ENCODE measurements around the gene PSAP. TPM values are rescaled to one million over a fixed set of nuclear protein-coding genes. Genes with fewer than 3 reads are reported as not detected.
A peak's percentile ranks its signal among the peaks of the same experiment; 100 is the strongest.

Gene PSAP
- polyA plus RNA-seq, 2 of the 4 experiments (the other 2 are of a cell fraction) = 690 to 1,519 TPM

- ChIA-PET CTCF (interaction anchor here (0.6 to 2.4 kb wide), 10 partner anchors 10 to 473 kb away, joined by 3 to 10 read pairs (median 4); no protein-coding TSS in a partner anchor), POLR2A (no interaction called here)
- no peak for TF ChIP-seq HEYL (CRISPR knock-in tag; IDR thresholded peaks at IDR 0.05)
- TF ChIP-seq RARB (CRISPR knock-in tag; IDR thresholded peaks at IDR 0.05) = no peak
- no peak for TF ChIP-seq FOXS1 (CRISPR knock-in tag; IDR thresholded peaks at IDR 0.05)
- TF ChIP-seq SMC3 (IDR thresholded peaks at IDR 0.05) = no peak
- no peak for TF ChIP-seq FOSL2 (IDR thresholded peaks at IDR 0.05)
- no peak for TF ChIP-seq FOSL2 (CRISPR knock-in tag; IDR thresholded peaks at IDR 0.05)
- no peak for TF ChIP-seq RCOR1 (IDR thresholded peaks at IDR 0.05; ENCODE audit: low read depth, low read length)
- no peak for TF ChIP-seq CEBPB (IDR thresholded peaks at IDR 0.05)
- no peak for TF ChIP-seq POLR2AphosphoS2 (conservative IDR thresholded peaks at IDR 0.05; ENCODE audit: low read length)
- no peak for TF ChIP-seq KDM1A (IDR thresholded peaks at IDR 0.05; ENCODE audit: low read depth)
- TF ChIP-seq EHF (CRISPR knock-in tag; IDR thresholded peaks at IDR 0.05) = no peak
- TF ChIP-seq TP53 (CRISPR knock-in tag; IDR thresholded peaks at IDR 0.05) = no peak
- no peak for TF ChIP-seq ESRRA (IDR thresholded peaks at IDR 0.05; ENCODE audit: borderline replicate concordance, low read length)
- no peak for TF ChIP-seq KDM5A (IDR thresholded peaks at IDR 0.05)
- no peak for TF ChIP-seq E2F6 (IDR thresholded peaks at IDR 0.05; ENCODE audit: borderline replicate concordance, low read depth)
- no peak for TF ChIP-seq TFCP2L1 (CRISPR knock-in tag; IDR thresholded peaks at IDR 0.05)
- no peak for TF ChIP-seq ATOH8 (CRISPR knock-in tag; IDR thresholded peaks at IDR 0.05; ENCODE audit: low read depth)
- TF ChIP-seq BCL3 (IDR thresholded peaks at IDR 0.05) = no peak
- no peak for TF ChIP-seq ELK1 (IDR thresholded peaks at IDR 0.05; ENCODE audit: low read depth, low read length)
- no peak for TF ChIP-seq HOXA7 (CRISPR knock-in tag; IDR thresholded peaks at IDR 0.05)
- 69% methylated on average over 2 of the region's 2 CpGs for WGBS (ENCODE audit: missing lambda C conversion rate)
- no peak for DNase-seq (ENCODE audit: low read depth in 1 of 2, low spot score in 1 of 2)
- no peak overlapping the region for H3K27ac ChIP-seq
- no peak overlapping the region for H3K4me2 ChIP-seq
- no peak for FAIRE-seq
- H3K9me3 ChIP-seq = no peaks in the 10 kb centered on the region
- no peak overlapping the region for H3K4me3 ChIP-seq
- peaks cover 24% of the 10 kb centered on the region for H3K4me1 ChIP-seq
- ATAC-seq = no peak
These were observed 74.5 kb downstream of the PSAP start for GRCh38 chr10:71776481-71776925.

GRCh38 chr10:71774916-71775702 is 75.9 kb downstream of the PSAP start:
- CTCF ChIA-PET = interaction anchor here (1.2 to 4.9 kb wide), 16 partner anchors 8 to 459 kb away, joined by 3 to 42 read pairs (median 14); no protein-coding TSS in a partner anchor
- TF ChIP-seq ZC3H11A (IDR thresholded peaks at IDR 0.05) = no peak
- no peak for TF ChIP-seq ZFP36 (IDR thresholded peaks at IDR 0.05; ENCODE audit: borderline replicate concordance, partially characterized antibody)
- no peak for TF ChIP-seq CEBPB (IDR thresholded peaks at IDR 0.05)
- no peak for TF ChIP-seq EHMT2 (IDR thresholded peaks at IDR 0.05; ENCODE audit: low read depth)
- no peak for TF ChIP-seq PHF8 (IDR thresholded peaks at IDR 0.05; ENCODE audit: borderline replicate concordance, low read depth)
- TF ChIP-seq HOXB13 (CRISPR knock-in tag; IDR thresholded peaks at IDR 0.05; ENCODE audit: low read depth) = no peak
- no peak for TF ChIP-seq ZNF302 (CRISPR knock-in tag; IDR thresholded peaks at IDR 0.05)
- no peak for TF ChIP-seq POLR2AphosphoS2 (conservative IDR thresholded peaks at IDR 0.05; ENCODE audit: low read length)
- TF ChIP-seq NFE2L2 (conservative IDR thresholded peaks at IDR 0.05; ENCODE audit: low read length) = no peak
- TF ChIP-seq POLR2A (IDR thresholded peaks at IDR 0.05; ENCODE audit: low read length) = no peak
- no peak for TF ChIP-seq JUNB (IDR thresholded peaks at IDR 0.05)
- TF ChIP-seq MAFK (IDR thresholded peaks at IDR 0.05; ENCODE audit: partially characterized antibody) = no peak
- TF ChIP-seq HDAC2 (IDR thresholded peaks at IDR 0.05) = no peak
- no peak for TF ChIP-seq PBX3 (IDR thresholded peaks at IDR 0.05)
- TF ChIP-seq CHD2 (IDR thresholded peaks at IDR 0.05; ENCODE audit: low read length, partially characterized antibody) = no peak
- TF ChIP-seq TFCP2L1 (CRISPR knock-in tag; IDR thresholded peaks at IDR 0.05) = no peak
- FAIRE-seq (no peak), ATAC-seq (no peak), DNase-seq (ENCODE audit: low read depth in 1 of 2, low spot score in 1 of 2) (no peak)
- H3K9me3 ChIP-seq = no peaks in the 10 kb centered on the region
- H3K4me2 ChIP-seq = no peak overlapping the region
- no peak overlapping the region for H3K4me3 ChIP-seq
- peak overlapping the region in 1 of 2 experiments; percentile 98; a peak in 3 of 6 replicates for H3K27ac ChIP-seq
- POLR2A ChIA-PET = interaction anchor here (2.4 kb wide), 1 partner anchor 47 kb away, joined by 10 read pairs; no protein-coding TSS in a partner anchor
- peaks cover 34% of the 10 kb centered on the region for H3K4me1 ChIP-seq
- WGBS (ENCODE audit: missing lambda C conversion rate) = 69% methylated on average over 3 of the region's 3 CpGs
